H9 (cell line): Measurements from ENCODE around the gene TRAF3. TPM values are rescaled to one million over a fixed set of nuclear protein-coding genes. Genes with fewer than 3 reads are reported as not detected.

ENCODE experiments used
- DNase-seq: peaks from one replicate; pipeline ENCODE4 v3.0.0-alpha.2; 2017
- H2AFZ ChIP-seq: one replicate; pipeline ENCODE4 v1.6.1; 2013; ENCODE audit warnings: mild to moderate bottlenecking, low read length, control low read depth, moderate library complexity
- H2AK5ac ChIP-seq: 2 replicates; pipeline ENCODE4 v1.6.1; 2013; ENCODE audit warnings: low read length, control low read depth, mixed read lengths; ENCODE audit not compliant: insufficient read length
- H2BK120ac ChIP-seq: one replicate; pipeline ENCODE4 v1.6.1; 2013; ENCODE audit warnings: low read depth, mild to moderate bottlenecking, low read length, control low read depth, inconsistent platforms; ENCODE audit not compliant: poor library complexity, severe bottlenecking
- H2BK12ac ChIP-seq: 2 replicates; pipeline ENCODE4 v1.6.1; 2013; ENCODE audit warnings: low read length, control low read depth, mixed read lengths, low read depth; ENCODE audit not compliant: insufficient read length
- H2BK15ac ChIP-seq: 2 replicates; pipeline ENCODE4 v1.6.1; 2013; ENCODE audit warnings: low read depth, low read length, control low read depth
- H2BK20ac ChIP-seq: one replicate; pipeline ENCODE4 v1.6.1; 2013; ENCODE audit warnings: low read depth, mild to moderate bottlenecking, low read length, control low read depth, inconsistent platforms; ENCODE audit not compliant: poor library complexity, severe bottlenecking
- H2BK5ac ChIP-seq: 2 replicates; pipeline ENCODE4 v1.6.1; 2013; ENCODE audit warnings: low read length, control low read depth, mixed read lengths; ENCODE audit not compliant: insufficient read length
- H3K14ac ChIP-seq: 2 replicates; pipeline ENCODE4 v1.6.1; 2013; ENCODE audit warnings: low read length, control low read depth; ENCODE audit not compliant: insufficient read depth
- H3K18ac ChIP-seq: 2 replicates; pipeline ENCODE4 v1.6.1; 2013; ENCODE audit warnings: low read depth, mild to moderate bottlenecking, mixed read lengths, low read length, control low read depth; ENCODE audit not compliant: insufficient read length
- H3K23ac ChIP-seq: 2 replicates; pipeline ENCODE4 v1.6.1; 2013; ENCODE audit warnings: low read length, control low read depth, mixed read lengths, low read depth; ENCODE audit not compliant: insufficient read length
- H3K23me2 ChIP-seq: 2 replicates; pipeline ENCODE4 v1.6.1; 2013; ENCODE audit warnings: low read depth, mild to moderate bottlenecking, mixed read lengths, low read length, control low read depth; ENCODE audit not compliant: insufficient read length, poor library complexity, severe bottlenecking
- H3K27ac ChIP-seq: 2 replicates; pipeline ENCODE4 v1.5.1; 2013; ENCODE audit warnings: low read length, control low read depth, mixed read lengths, low read depth; ENCODE audit not compliant: insufficient read length
- H3K27me3 ChIP-seq: 2 replicates; pipeline ENCODE4 v1.6.1; 2013; ENCODE audit warnings: low read length, control low read depth, inconsistent platforms; ENCODE audit not compliant: insufficient read depth
- H3K4ac ChIP-seq: 2 replicates; pipeline ENCODE4 v1.6.1; 2013; ENCODE audit warnings: low read depth, mild to moderate bottlenecking, control low read depth, inconsistent platforms, low read length, moderate library complexity
- H3K4me1 ChIP-seq: 2 replicates; pipeline ENCODE4 v1.6.1; 2013; ENCODE audit warnings: low read length, control low read depth, inconsistent platforms; ENCODE audit not compliant: insufficient read depth
- H3K4me2 ChIP-seq: 2 replicates; pipeline ENCODE4 v1.6.1; 2013; ENCODE audit warnings: low read length, control low read depth, mixed read lengths; ENCODE audit not compliant: insufficient read length, insufficient read depth
- H3K56ac ChIP-seq: 2 replicates; pipeline ENCODE4 v1.6.1; 2013; ENCODE audit warnings: low read depth, mild to moderate bottlenecking, mixed read lengths, low read length, control low read depth; ENCODE audit not compliant: insufficient read length
- H3K79me1 ChIP-seq: 2 replicates; pipeline ENCODE4 v1.6.1; 2013; ENCODE audit warnings: low read depth, mild to moderate bottlenecking, moderate library complexity, low read length, control low read depth, inconsistent platforms; ENCODE audit not compliant: insufficient read depth, poor library complexity, severe bottlenecking
- H3K79me2 ChIP-seq: 2 replicates; pipeline ENCODE4 v1.6.1; 2013; ENCODE audit warnings: low read length, control low read depth, inconsistent platforms; ENCODE audit not compliant: insufficient read depth
- H3K9ac ChIP-seq: 2 replicates; pipeline ENCODE4 v1.6.1; 2013; ENCODE audit warnings: low read length, control low read depth, mixed read lengths; ENCODE audit not compliant: insufficient read length; ENCODE audit errors: extremely low read depth
- H3K9me3 ChIP-seq: one replicate; pipeline ENCODE4 v1.6.1; 2013; ENCODE audit warnings: low read depth, low read length, inconsistent platforms; ENCODE audit not compliant: control insufficient read depth
- H3T11ph ChIP-seq: one replicate; pipeline ENCODE4 v1.6.1; 2013; ENCODE audit warnings: mild to moderate bottlenecking, low read length, control low read depth, inconsistent platforms
- H4K20me1 ChIP-seq: one replicate; pipeline ENCODE4 v1.6.1; 2013; ENCODE audit not compliant: control insufficient read depth, insufficient read length, insufficient read depth
- H4K5ac ChIP-seq: 2 replicates; pipeline ENCODE4 v1.6.1; 2013; ENCODE audit warnings: low read depth, mild to moderate bottlenecking, mixed read lengths, low read length, control low read depth; ENCODE audit not compliant: insufficient read length
- H4K8ac ChIP-seq: replicated peaks from 2 replicates; pipeline ENCODE4 v1.6.1; 2013; ENCODE audit warnings: low read length, control low read depth, mixed read lengths, low read depth; ENCODE audit not compliant: insufficient read length
- H4K91ac ChIP-seq: 2 replicates; pipeline ENCODE4 v1.6.1; 2013; ENCODE audit warnings: low read depth, mild to moderate bottlenecking, moderate library complexity, mixed read lengths, low read length, control low read depth; ENCODE audit not compliant: insufficient read length
- H3K27ac Mint-ChIP-seq, 3 experiments: 2 replicates in 2 of 3; 3 replicates in 1 of 3; pipeline ENCODE4 v1.8.0; 2020 to 2021; ENCODE audit warnings: mixed read lengths in 3 of 3, mild to moderate bottlenecking in 1 of 3, moderate library complexity in 1 of 3
- H3K27me3 Mint-ChIP-seq: 2 replicates; pipeline ENCODE4 v1.8.0; 2021; ENCODE audit warnings: low read depth, mild to moderate bottlenecking, moderate library complexity, mixed read lengths
- H3K36me3 Mint-ChIP-seq, 3 experiments: 2 replicates in 2 of 3; 3 replicates in 1 of 3; pipeline ENCODE4 v1.8.0; 2020 to 2021; ENCODE audit warnings: low read depth in 3 of 3, mixed read lengths in 3 of 3; ENCODE audit not compliant: insufficient read depth in 1 of 3
- H3K4me1 Mint-ChIP-seq, 2 experiments: 2 replicates each; pipeline ENCODE4 v1.8.0; 2020; ENCODE audit warnings: mixed read lengths in 2 of 2
- H3K4me3 Mint-ChIP-seq, 2 experiments: 2 replicates in 1 of 2; 3 replicates in 1 of 2; pipeline ENCODE4 v1.8.0; 2020 to 2021; ENCODE audit warnings: mild to moderate bottlenecking in 2 of 2, mixed read lengths in 2 of 2, moderate library complexity in 1 of 2
- H3K9me3 Mint-ChIP-seq, 2 experiments: 2 replicates in 1 of 2; 3 replicates in 1 of 2; pipeline ENCODE4 v1.8.0; 2020; ENCODE audit warnings: mild to moderate bottlenecking in 2 of 2, mixed read lengths in 2 of 2, moderate library complexity in 1 of 2
- CTCF ChIP-seq: fragments of 200-600 bp; sonication (generic); conservative IDR thresholded peaks from 3 replicates; pipeline ENCODE4 v1.8.0; 2021; ENCODE audit warnings: antibody characterized with exemption, mild to moderate bottlenecking
- WGBS: extraction: QIAGEN DNeasy Blood & Tissue Kit; methylation state at CpG from one replicate; pipeline ENCODE4 v1.1.7; 2013; ENCODE audit warnings: missing lambda C conversion rate, low lambda C conversion rate, mixed read lengths; ENCODE audit not compliant: insufficient read length; ENCODE audit errors: extremely low coverage; 5-methylcytosine and 5-hydroxymethylcytosine counted together
- total RNA-seq: library from RNA; stranded (reverse); gene quantifications from 2 replicates; pipeline ENCODE4 v1.2.1, GENCODE V29; 2021

Gene TRAF3
- total RNA-seq, 1 experiment from 2014 or later, result 9.6 TPM

DNA sequence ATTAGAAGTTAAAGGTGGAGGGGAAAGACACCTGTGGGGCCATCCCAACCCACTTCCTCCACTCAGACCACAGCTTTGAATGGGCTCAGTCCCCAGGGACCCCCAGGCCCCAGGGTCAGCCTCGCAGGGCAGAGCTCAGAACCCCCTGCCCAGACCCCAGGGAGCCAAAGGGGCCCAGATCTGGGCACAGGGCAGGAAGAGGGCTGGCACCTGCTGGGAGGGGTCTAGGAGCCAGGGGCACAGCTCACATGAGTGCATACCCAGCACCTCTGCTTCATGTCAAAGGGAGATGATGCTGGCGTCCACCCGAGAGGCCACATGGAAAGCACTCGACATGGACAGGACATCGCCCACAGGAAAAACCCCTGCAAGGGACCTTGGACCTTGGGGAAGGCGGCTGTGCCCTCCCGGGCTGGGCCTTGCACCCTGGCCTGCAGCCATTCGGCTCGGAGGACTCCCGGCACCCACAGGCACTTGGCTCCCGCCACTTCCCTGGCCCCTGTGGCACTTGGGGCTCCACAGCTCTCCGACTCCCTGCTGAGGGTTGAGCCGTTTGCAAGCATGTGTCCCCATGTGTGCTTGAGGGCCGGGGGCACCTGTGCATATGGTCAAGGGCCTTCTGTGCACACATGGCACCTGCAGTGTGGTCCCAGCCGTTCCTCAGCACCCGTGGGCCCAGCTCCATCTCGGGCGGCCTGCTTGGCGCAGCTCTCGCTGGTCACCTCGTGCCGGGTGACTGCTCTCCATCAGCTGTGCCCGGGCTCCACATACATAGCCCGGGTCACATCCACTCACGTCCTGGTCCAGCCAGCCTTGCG, 137.4 kb downstream of the TRAF3 start:
- H3K9me3 ChIP-seq, result no peaks in the 10 kb centered on the region
- H2BK120ac ChIP-seq, result no peak overlapping the region
- no peak overlapping the region for H3K56ac ChIP-seq
- WGBS, result no CpG with 5 or more reads among the region's 26 CpGs
- no peak overlapping the region for H3K9ac ChIP-seq
- Mint-ChIP-seq H3K4me1 (peaks cover 0 to 2% of the 10 kb centered on the region in 2 experiments; a peak in 1 of 4 replicates), H3K9me3 (no peaks in the 10 kb centered on the region), H3K27ac (no peak overlapping the region), H3K27me3 (no peaks in the 10 kb centered on the region), H3K36me3 (no peaks in the 10 kb centered on the region), H3K4me3 (no peak overlapping the region)
- H3K18ac ChIP-seq, result no peak overlapping the region
- peaks cover 3% of the 10 kb centered on the region for H4K20me1 ChIP-seq
- no peak overlapping the region for H2BK5ac ChIP-seq
- TF ChIP-seq CTCF, result no peak
- no peak overlapping the region for H2BK15ac ChIP-seq
- no peak overlapping the region for H2BK20ac ChIP-seq
- H3K79me1 ChIP-seq, result no peaks in the 10 kb centered on the region
- no peak overlapping the region for H2AK5ac ChIP-seq
- no peak for DNase-seq
- H3K27me3 ChIP-seq, result no peaks in the 10 kb centered on the region
- no peak overlapping the region for H4K91ac ChIP-seq
- H3K14ac ChIP-seq, result no peak overlapping the region
- H3K23ac ChIP-seq, result no peak overlapping the region
- H3K23me2 ChIP-seq, result no peaks in the 10 kb centered on the region
- H4K8ac ChIP-seq, result no peak overlapping the region
- no peak overlapping the region for H2BK12ac ChIP-seq
- H3K4ac ChIP-seq, result no peak overlapping the region
- H3K4me2 ChIP-seq, result no peak overlapping the region
- no peak overlapping the region for H3T11ph ChIP-seq
- no peaks in the 10 kb centered on the region for H3K79me2 ChIP-seq
- H4K5ac ChIP-seq, result no peak overlapping the region
- H3K27ac ChIP-seq, result no peak overlapping the region
- no peak overlapping the region for H2AFZ ChIP-seq
- no peaks in the 10 kb centered on the region for H3K4me1 ChIP-seq
